ENCODE results near the gene FAM133A.

The FAM133A gene

DNA sequence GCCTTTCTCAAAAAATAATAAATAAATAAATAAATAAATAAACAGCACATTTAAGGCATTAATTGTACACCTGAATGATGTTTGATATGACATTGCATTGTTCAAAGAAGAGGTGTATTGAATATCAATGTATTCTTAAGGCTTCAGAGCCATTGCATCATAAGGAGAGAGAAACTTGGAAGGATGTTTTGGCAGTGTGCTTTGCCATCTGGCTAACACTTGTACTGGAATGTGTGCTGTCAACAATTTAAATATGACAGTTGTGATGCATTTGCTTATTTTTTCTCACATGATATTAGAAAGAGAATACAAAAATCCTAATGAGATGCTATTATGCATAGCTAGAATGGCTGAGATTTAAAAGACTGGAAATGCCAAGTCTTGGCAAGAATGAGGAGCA lies 67.8 kb downstream of the FAM133A start:
- H3K14ac ChIP-seq (ENCODE audit: low read length) = no peak overlapping the region
- DNase-seq = no peak
- H2AK5ac ChIP-seq (ENCODE audit: low read length) = no peak overlapping the region
- H3K4me2 ChIP-seq (ENCODE audit: low read length) = no peak overlapping the region
- H3K27ac ChIP-seq (ENCODE audit: low read depth, low read length) = no peak overlapping the region
- H3K79me2 ChIP-seq (ENCODE audit: control insufficient read depth, insufficient read depth, low read length, poor library complexity) = no peaks in the 10 kb centered on the region
- no peak overlapping the region for H2BK12ac ChIP-seq (ENCODE audit: low read length)
- no peak overlapping the region for H2BK5ac ChIP-seq (ENCODE audit: low read depth, low read length, poor library complexity)
- H3K4me3 ChIP-seq (ENCODE audit: low read depth, low read length) = no peak overlapping the region
- H2BK120ac ChIP-seq (ENCODE audit: insufficient read depth, low read length, poor library complexity) = no peak overlapping the region
- H3K9ac ChIP-seq (ENCODE audit: low read length) = no peak overlapping the region
- H3K4ac ChIP-seq (ENCODE audit: low read depth, low read length) = no peak overlapping the region
- H3K79me1 ChIP-seq (ENCODE audit: low read length) = no peaks in the 10 kb centered on the region
- no peak overlapping the region for H2AFZ ChIP-seq (ENCODE audit: insufficient read depth, low read length, poor library complexity)
- H3K36me3 ChIP-seq (ENCODE audit: control insufficient read depth in 1 of 2, insufficient read depth in 2 of 2, low read length in 2 of 2) = no peaks in the 10 kb centered on the region
- no peak overlapping the region for H3K18ac ChIP-seq (ENCODE audit: low read length)
- H3K9me3 ChIP-seq (ENCODE audit: insufficient read depth, low read depth, low read length) = no peaks in the 10 kb centered on the region
- H3K23ac ChIP-seq (ENCODE audit: low read length) = no peak overlapping the region
- no peaks in the 10 kb centered on the region for H3K27me3 ChIP-seq (ENCODE audit: insufficient read depth, low read length)
- H4K91ac ChIP-seq (ENCODE audit: low read depth, low read length) = no peak overlapping the region
- H4K12ac ChIP-seq (ENCODE audit: low read depth, low read length) = no peak overlapping the region
- no peak overlapping the region for H4K8ac ChIP-seq (ENCODE audit: low read depth, low read length)
- no peaks in the 10 kb centered on the region for H3K4me1 ChIP-seq (ENCODE audit: control insufficient read depth in 1 of 2, insufficient read depth in 2 of 2, low read length in 2 of 2)

DNA sequence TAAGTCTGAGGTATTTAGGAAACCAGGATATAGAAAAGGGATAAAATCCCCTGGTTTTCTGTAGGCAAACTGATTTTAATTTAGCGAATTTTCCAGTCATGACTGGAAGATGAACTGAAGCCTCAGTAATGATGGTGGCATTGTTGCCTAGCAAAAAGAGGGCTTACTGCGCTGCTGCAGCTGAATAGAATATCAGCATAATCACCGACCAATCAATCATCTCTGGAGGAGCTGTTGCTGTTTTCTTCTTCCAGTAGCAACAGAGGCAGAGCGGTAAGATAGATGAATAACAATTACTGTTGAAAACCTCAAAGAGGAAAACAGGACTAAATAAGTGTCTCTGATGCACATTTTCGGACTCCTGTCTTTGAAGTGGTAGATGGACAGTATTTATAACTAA lies 86.2 kb downstream of the FAM133A start:
- DNase-seq = no peak
- WGBS (ENCODE audit: extremely low coverage, insufficient coverage, insufficient read length) = no CpG with 5 or more reads among the region's 5 CpGs
- Histone ChIP-seq H4K8ac (ENCODE audit: low read depth, low read length) (no peak overlapping the region), H3K9ac (ENCODE audit: low read length) (no peak overlapping the region), H3K4me3 (ENCODE audit: low read depth, low read length) (no peak overlapping the region), H4K12ac (ENCODE audit: low read depth, low read length) (no peak overlapping the region), H3K4me1 (ENCODE audit: control insufficient read depth in 1 of 2, insufficient read depth in 2 of 2, low read length in 2 of 2) (no peaks in the 10 kb centered on the region), H3K23ac (ENCODE audit: low read length) (no peak overlapping the region), H3K79me2 (ENCODE audit: control insufficient read depth, insufficient read depth, low read length, poor library complexity) (no peaks in the 10 kb centered on the region), H2AFZ (ENCODE audit: insufficient read depth, low read length, poor library complexity) (no peak overlapping the region), H3K9me3 (ENCODE audit: insufficient read depth, low read depth, low read length) (no peaks in the 10 kb centered on the region), H2BK12ac (ENCODE audit: low read length) (no peak overlapping the region), H4K91ac (ENCODE audit: low read depth, low read length) (no peak overlapping the region), H3K4ac (ENCODE audit: low read depth, low read length) (no peak overlapping the region), H3K18ac (ENCODE audit: low read length) (no peak overlapping the region), H3K14ac (ENCODE audit: low read length) (no peak overlapping the region), H2BK120ac (ENCODE audit: insufficient read depth, low read length, poor library complexity) (no peak overlapping the region), H3K79me1 (ENCODE audit: low read length) (no peaks in the 10 kb centered on the region), H2BK5ac (ENCODE audit: low read depth, low read length, poor library complexity) (no peak overlapping the region), H2AK5ac (ENCODE audit: low read length) (no peak overlapping the region), H3K27me3 (ENCODE audit: insufficient read depth, low read length) (no peaks in the 10 kb centered on the region), H3K4me2 (ENCODE audit: low read length) (no peak overlapping the region), H3K36me3 (ENCODE audit: control insufficient read depth in 1 of 2, insufficient read depth in 2 of 2, low read length in 2 of 2) (no peaks in the 10 kb centered on the region), H3K27ac (ENCODE audit: low read depth, low read length) (no peak overlapping the region)

Data from trophoblast cell (in vitro differentiated cells and primary cell).